ENCODE results near the gene CLINT1. TPM values are rescaled to one million over a fixed set of nuclear protein-coding genes. Genes with fewer than 3 reads are reported as not detected.

CLINT1 gene
- total RNA-seq, 3 donors from 2014 or later = 90.8 to 131 (median 127) TPM

DNA sequence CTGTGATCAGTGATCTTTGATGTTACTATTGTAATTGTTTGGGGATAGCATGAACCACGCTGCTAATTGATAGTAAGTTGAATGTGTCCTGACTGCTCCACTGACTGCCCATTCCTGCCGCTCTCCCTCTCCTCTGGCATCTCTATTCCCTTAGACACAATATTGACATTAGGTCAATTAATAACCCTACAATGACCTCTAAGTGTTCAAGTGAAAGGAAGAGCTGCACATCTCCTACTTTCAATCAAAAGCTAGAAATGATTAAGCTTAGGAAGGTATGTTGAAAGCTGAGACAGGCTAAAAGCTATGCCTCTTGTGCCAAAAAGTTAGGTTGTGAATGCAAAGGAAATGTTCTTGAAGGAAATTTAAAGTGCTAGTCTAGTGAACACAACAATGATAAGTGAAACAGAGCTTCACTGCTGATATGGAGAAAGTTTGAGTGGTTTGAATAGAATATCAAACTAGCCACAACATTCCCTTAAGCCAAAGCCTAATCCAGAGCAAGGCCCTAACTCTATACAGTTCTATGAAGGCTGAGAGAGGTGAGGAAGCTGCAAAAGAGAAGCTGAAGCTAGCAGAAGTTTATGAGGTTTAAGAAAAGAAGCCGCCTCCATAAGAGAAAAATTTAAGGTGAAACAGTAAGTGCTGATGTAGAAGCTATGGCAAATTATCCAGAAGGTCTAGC, 12.9 kb downstream of the CLINT1 start:
- no peak for TF ChIP-seq CTCF (IDR thresholded peaks at IDR 0.05)
- ATAC-seq (no peak), DNase-seq (no peak)

GRCh38 chr5:157842787-157843186, 16.2 kb downstream of the CLINT1 start:
- no peak for TF ChIP-seq CTCF (IDR thresholded peaks at IDR 0.05)
- Histone ChIP-seq H3K4me3 (no peak overlapping the region), H3K4me1 (ENCODE audit: low read depth) (no peaks in the 10 kb centered on the region), H3K9me3 (no peaks in the 10 kb centered on the region), H3K36me3 (ENCODE audit: low read depth) (peaks cover 5% of the 10 kb centered on the region)
- intact Hi-C loops (cut with DNase I, micrococcal nuclease) = no loop called here
- ATAC-seq (no peak), DNase-seq (no peak)

More for the DNA sequence above, 12.9 kb downstream of the CLINT1 start:
- H3K36me3 ChIP-seq (ENCODE audit: low read depth) = peaks cover 5% of the 10 kb centered on the region
- no peaks in the 10 kb centered on the region for H3K4me1 ChIP-seq (ENCODE audit: low read depth)
- no peak overlapping the region for H3K4me3 ChIP-seq
- intact Hi-C loops (cut with DNase I, micrococcal nuclease) = no loop called here
- no peaks in the 10 kb centered on the region for H3K9me3 ChIP-seq

GRCh38 chr5:157842185-157842584, 16.8 kb downstream of the CLINT1 start:
- TF ChIP-seq CTCF (IDR thresholded peaks at IDR 0.05) = no peak
- intact Hi-C loops (cut with DNase I, micrococcal nuclease) = no loop called here
- Histone ChIP-seq H3K4me3 (no peak overlapping the region), H3K4me1 (ENCODE audit: low read depth) (no peaks in the 10 kb centered on the region), H3K36me3 (ENCODE audit: low read depth) (peaks cover 5% of the 10 kb centered on the region), H3K9me3 (no peaks in the 10 kb centered on the region)
- DNase-seq = no peak
- ATAC-seq = no peak

DNA sequence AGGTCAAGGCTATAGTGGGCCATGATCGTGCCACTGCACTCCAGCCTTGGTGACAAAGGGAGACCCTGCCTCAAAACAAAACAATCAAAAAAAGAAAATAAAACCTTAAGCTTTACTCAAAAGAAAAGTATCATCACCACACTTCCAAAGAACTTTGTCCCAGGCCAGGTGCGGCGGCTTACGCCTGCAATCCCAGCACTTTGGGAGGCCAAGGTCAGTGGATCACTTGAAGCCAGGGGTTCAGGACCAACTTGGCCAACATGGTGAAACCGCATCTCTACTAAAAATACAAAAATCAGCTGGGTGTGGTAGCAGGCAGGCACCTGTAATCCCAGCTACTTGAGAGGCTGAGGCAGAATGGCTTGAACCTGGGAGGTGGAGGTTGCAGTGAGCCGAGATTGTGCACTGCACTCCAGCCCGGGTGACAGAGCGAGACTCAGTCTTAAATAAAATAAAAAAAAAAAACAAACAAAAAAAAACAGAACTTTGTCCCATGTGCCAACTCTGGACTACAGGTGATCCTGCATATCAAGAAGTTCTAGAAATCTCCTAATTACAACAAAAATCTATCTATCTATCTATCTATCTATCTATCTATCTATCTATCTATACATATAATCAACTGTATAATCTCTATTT, 19.7 kb downstream of the CLINT1 start:
- DNase-seq = no peak
- H3K4me3 ChIP-seq = no peak overlapping the region
- intact Hi-C loops (cut with DNase I, micrococcal nuclease) = no loop called here
- peaks cover 3% of the 10 kb centered on the region for H3K4me1 ChIP-seq (ENCODE audit: low read depth)
- no peak for TF ChIP-seq CTCF (IDR thresholded peaks at IDR 0.05)
- H3K9me3 ChIP-seq = no peaks in the 10 kb centered on the region
- peaks cover 5% of the 10 kb centered on the region for H3K36me3 ChIP-seq (ENCODE audit: low read depth)
- no peak for ATAC-seq

DNA sequence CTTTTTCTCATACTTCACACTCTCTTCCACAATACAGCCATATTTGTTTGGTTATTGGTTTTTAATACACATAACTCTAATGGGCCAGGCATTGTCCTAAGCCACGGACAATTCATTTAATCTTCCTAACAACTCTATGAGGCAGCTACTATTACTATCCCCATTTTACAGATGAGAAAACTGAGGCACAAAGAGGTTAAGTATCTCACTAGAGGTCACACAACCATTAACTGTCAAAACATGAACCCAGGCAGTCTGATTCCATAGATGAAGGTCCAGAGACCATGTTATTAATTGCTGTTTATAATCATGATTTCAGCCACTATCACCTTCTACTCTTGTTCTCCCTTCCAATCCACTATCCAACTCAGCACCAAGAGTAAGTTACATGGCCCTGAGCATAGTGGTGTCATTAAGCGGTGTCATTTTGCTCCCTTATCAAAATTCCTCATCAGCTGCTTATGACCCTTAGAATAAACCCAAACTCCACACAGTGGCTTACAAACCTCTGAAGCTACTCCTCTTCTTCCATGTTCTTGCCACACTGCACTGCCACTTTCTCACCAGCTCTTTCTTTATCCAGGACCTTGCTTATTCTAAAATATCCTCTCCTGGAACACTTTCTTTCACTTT, 22.7 kb downstream of the CLINT1 start:
- DNase-seq (no peak), ATAC-seq (no peak)
- Histone ChIP-seq H3K36me3 (ENCODE audit: low read depth) (no peaks in the 10 kb centered on the region), H3K4me1 (ENCODE audit: low read depth) (peaks cover 3% of the 10 kb centered on the region), H3K9me3 (no peaks in the 10 kb centered on the region), H3K4me3 (no peak overlapping the region)
- intact Hi-C loops (cut with DNase I, micrococcal nuclease) = no loop called here
- no peak for TF ChIP-seq CTCF (IDR thresholded peaks at IDR 0.05)
